ENCODE results near the gene PTGDR. TPM values are rescaled to one million over a fixed set of nuclear protein-coding genes. Genes with fewer than 3 reads are reported as not detected.

The PTGDR gene
- total RNA-seq, 2 donors from 2014 or later, result 0.09 TPM; not detected in 1

GRCh38 chr14:52259434-52259833, 8.1 kb upstream of the PTGDR start:
- peaks cover 11% of the 10 kb centered on the region for H3K27me3 Mint-ChIP-seq (ENCODE audit: insufficient read depth)
- 88 to 96% methylated on average over 5 of the region's 5 CpGs for WGBS, 2 experiments (ENCODE audit: insufficient coverage in 1 of 2, insufficient read length in 1 of 2)
- no peak for TF ChIP-seq CTCF (conservative IDR thresholded peaks at IDR 0.05)

GRCh38 chr14:52262600-52262999, 4.9 kb upstream of the PTGDR start:
- Mint-ChIP-seq H3K36me3 (ENCODE audit: low read depth) (no peaks in the 10 kb centered on the region), H3K4me3 (no peak overlapping the region), H3K27ac (no peak overlapping the region), H3K9me3 (no peaks in the 10 kb centered on the region), H3K4me1 (peaks cover 3% of the 10 kb centered on the region), H3K27me3 (ENCODE audit: insufficient read depth) (peaks cover 38% of the 10 kb centered on the region)
- no peak for TF ChIP-seq CTCF (conservative IDR thresholded peaks at IDR 0.05)
- 93 to 100% methylated on average over 1 of the region's 1 CpG for WGBS, 2 experiments (ENCODE audit: insufficient coverage in 1 of 2, insufficient read length in 1 of 2)
- Histone ChIP-seq H3K27me3 (ENCODE audit: control insufficient read depth, insufficient read depth, low read length, poor library complexity, severe bottlenecking) (peaks cover 28% of the 10 kb centered on the region), H3K4me1 (ENCODE audit: control insufficient read depth, insufficient read depth, low read length) (no peaks in the 10 kb centered on the region), H3K4me3 (ENCODE audit: low read length) (no peak overlapping the region), H3K9me3 (ENCODE audit: control insufficient read depth, low read length) (no peaks in the 10 kb centered on the region), H3K9ac (ENCODE audit: extremely low read depth, low read length, poor library complexity, severe bottlenecking) (no peak overlapping the region), H3K27ac (ENCODE audit: low read depth, low read length) (no peak overlapping the region), H3K36me3 (ENCODE audit: control insufficient read depth, insufficient read depth, low read length) (no peaks in the 10 kb centered on the region)
- no peak for DNase-seq

More at GRCh38 chr14:52259434-52259833, 8.1 kb upstream of the PTGDR start:
- no peak overlapping the region for H3K27ac ChIP-seq (ENCODE audit: low read depth, low read length)
- no peaks in the 10 kb centered on the region for H3K4me1 ChIP-seq (ENCODE audit: control insufficient read depth, insufficient read depth, low read length)
- H3K27ac Mint-ChIP-seq, result no peak overlapping the region
- no peaks in the 10 kb centered on the region for H3K36me3 ChIP-seq (ENCODE audit: control insufficient read depth, insufficient read depth, low read length)
- H3K9me3 ChIP-seq (ENCODE audit: control insufficient read depth, low read length), result no peaks in the 10 kb centered on the region
- H3K9ac ChIP-seq (ENCODE audit: extremely low read depth, low read length, poor library complexity, severe bottlenecking), result no peak overlapping the region
- H3K4me1 Mint-ChIP-seq, result no peaks in the 10 kb centered on the region
- H3K27me3 ChIP-seq (ENCODE audit: control insufficient read depth, insufficient read depth, low read length, poor library complexity, severe bottlenecking), result no peaks in the 10 kb centered on the region
- H3K36me3 Mint-ChIP-seq (ENCODE audit: low read depth), result no peaks in the 10 kb centered on the region
- H3K9me3 Mint-ChIP-seq, result no peaks in the 10 kb centered on the region
- DNase-seq, result no peak
- H3K4me3 Mint-ChIP-seq, result no peak overlapping the region
- H3K4me3 ChIP-seq (ENCODE audit: low read length), result no peak overlapping the region

- Histone ChIP-seq H3K27ac (ENCODE audit: low read depth, low read length) (no peak overlapping the region), H3K9me3 (ENCODE audit: control insufficient read depth, low read length) (no peaks in the 10 kb centered on the region), H3K9ac (ENCODE audit: extremely low read depth, low read length, poor library complexity, severe bottlenecking) (no peak overlapping the region), H3K4me3 (ENCODE audit: low read length) (no peak overlapping the region), H3K27me3 (ENCODE audit: control insufficient read depth, insufficient read depth, low read length, poor library complexity, severe bottlenecking) (peaks cover 34% of the 10 kb centered on the region), H3K36me3 (ENCODE audit: control insufficient read depth, insufficient read depth, low read length) (no peaks in the 10 kb centered on the region), H3K4me1 (ENCODE audit: control insufficient read depth, insufficient read depth, low read length) (no peaks in the 10 kb centered on the region)
- H3K27me3 Mint-ChIP-seq (ENCODE audit: insufficient read depth), result peaks cover 44% of the 10 kb centered on the region
- no peak for DNase-seq
- no peaks in the 10 kb centered on the region for H3K9me3 Mint-ChIP-seq
- TF ChIP-seq CTCF (conservative IDR thresholded peaks at IDR 0.05), result no peak
- no peak overlapping the region for H3K27ac Mint-ChIP-seq
- H3K4me3 Mint-ChIP-seq, result no peak overlapping the region
- no peaks in the 10 kb centered on the region for H3K36me3 Mint-ChIP-seq (ENCODE audit: low read depth)
- H3K4me1 Mint-ChIP-seq, result peaks cover 7% of the 10 kb centered on the region
These were observed 4.3 kb upstream of the PTGDR start for GRCh38 chr14:52263190-52263589.
